ENCODE results near the gene OOEP.

DNA sequence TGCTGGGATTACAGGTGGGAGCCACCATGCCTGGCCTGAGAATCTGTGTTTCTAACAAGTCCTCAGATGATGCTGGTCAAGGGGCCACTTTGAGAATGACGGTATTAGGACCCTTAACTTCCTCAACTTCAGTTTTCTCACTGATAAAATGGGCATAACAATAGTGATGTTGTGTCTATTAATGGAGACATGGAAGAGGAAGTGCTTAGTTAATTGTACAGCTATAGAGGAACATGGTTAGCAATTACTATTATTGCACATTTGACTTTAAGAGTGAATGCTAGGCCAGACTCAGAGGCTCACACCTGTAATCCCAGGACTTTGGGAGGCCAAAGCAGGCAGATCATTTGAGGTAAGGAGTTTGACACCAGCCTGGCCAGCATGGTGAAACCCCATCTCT is 28.4 kb downstream of the OOEP start:
- TF ChIP-seq POLR2AphosphoS5 (IDR thresholded peaks at IDR 0.05; ENCODE audit: low read depth, low read length) = no peak
- TF ChIP-seq, protein P1, sequence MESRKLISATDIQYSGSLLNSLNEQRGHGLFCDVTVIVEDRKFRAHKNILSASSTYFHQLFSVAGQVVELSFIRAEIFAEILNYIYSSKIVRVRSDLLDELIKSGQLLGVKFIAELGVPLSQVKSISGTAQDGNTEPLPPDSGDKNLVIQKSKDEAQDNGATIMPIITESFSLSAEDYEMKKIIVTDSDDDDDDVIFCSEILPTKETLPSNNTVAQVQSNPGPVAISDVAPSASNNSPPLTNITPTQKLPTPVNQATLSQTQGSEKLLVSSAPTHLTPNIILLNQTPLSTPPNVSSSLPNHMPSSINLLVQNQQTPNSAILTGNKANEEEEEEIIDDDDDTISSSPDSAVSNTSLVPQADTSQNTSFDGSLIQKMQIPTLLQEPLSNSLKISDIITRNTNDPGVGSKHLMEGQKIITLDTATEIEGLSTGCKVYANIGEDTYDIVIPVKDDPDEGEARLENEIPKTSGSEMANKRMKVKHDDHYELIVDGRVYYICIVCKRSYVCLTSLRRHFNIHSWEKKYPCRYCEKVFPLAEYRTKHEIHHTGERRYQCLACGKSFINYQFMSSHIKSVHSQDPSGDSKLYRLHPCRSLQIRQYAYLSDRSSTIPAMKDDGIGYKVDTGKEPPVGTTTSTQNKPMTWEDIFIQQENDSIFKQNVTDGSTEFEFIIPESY (IDR thresholded peaks at IDR 0.05; ENCODE audit: extremely low read depth, insufficient replicate concordance, low read length) = no peak
- TF ChIP-seq EZH2phosphoT487 (IDR thresholded peaks at IDR 0.05; ENCODE audit: borderline replicate concordance) = no peak
- TF ChIP-seq, protein P2, sequence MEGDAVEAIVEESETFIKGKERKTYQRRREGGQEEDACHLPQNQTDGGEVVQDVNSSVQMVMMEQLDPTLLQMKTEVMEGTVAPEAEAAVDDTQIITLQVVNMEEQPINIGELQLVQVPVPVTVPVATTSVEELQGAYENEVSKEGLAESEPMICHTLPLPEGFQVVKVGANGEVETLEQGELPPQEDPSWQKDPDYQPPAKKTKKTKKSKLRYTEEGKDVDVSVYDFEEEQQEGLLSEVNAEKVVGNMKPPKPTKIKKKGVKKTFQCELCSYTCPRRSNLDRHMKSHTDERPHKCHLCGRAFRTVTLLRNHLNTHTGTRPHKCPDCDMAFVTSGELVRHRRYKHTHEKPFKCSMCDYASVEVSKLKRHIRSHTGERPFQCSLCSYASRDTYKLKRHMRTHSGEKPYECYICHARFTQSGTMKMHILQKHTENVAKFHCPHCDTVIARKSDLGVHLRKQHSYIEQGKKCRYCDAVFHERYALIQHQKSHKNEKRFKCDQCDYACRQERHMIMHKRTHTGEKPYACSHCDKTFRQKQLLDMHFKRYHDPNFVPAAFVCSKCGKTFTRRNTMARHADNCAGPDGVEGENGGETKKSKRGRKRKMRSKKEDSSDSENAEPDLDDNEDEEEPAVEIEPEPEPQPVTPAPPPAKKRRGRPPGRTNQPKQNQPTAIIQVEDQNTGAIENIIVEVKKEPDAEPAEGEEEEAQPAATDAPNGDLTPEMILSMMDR (IDR thresholded peaks at IDR 0.05 in 2 of 3, conservative IDR thresholded peaks at IDR 0.05 in 1 of 3; ENCODE audit: borderline replicate concordance in 1 of 3, insufficient read depth in 1 of 3, low read depth in 2 of 3, low read length in 2 of 3) = no peak
- no peak for TF ChIP-seq EZH2 (IDR thresholded peaks at IDR 0.05)
